Mesenchymal stem cell (in vitro differentiated cells and primary cell): ENCODE measurements around the gene IL17RD.
A peak's percentile ranks its signal among the peaks of the same experiment; 100 is the strongest.

Experiments
- DNase-seq: peaks from one replicate; pipeline ENCODE4 v3.0.0-alpha.2; 2013
- H2AFZ ChIP-seq: one replicate; pipeline ENCODE4 v1.6.1; 2013; ENCODE audit warnings: low read depth, mild to moderate bottlenecking, control low read depth, inconsistent platforms, low read length, moderate library complexity
- H2AK5ac ChIP-seq: 2 replicates; pipeline ENCODE4 v1.6.1; 2013; ENCODE audit warnings: low read length, moderate library complexity, mild to moderate bottlenecking, inconsistent platforms; ENCODE audit not compliant: severe bottlenecking
- H2BK120ac ChIP-seq: one replicate; pipeline ENCODE4 v1.6.1; 2013; ENCODE audit warnings: low read depth, mild to moderate bottlenecking, inconsistent platforms, low read length, moderate library complexity
- H2BK12ac ChIP-seq, 2 experiments: one replicate each; pipeline ENCODE4 v1.6.1; 2013; ENCODE audit warnings: inconsistent platforms in 2 of 2, low read length in 2 of 2, mild to moderate bottlenecking in 2 of 2, moderate library complexity in 2 of 2, control low read depth in 1 of 2
- H2BK15ac ChIP-seq: one replicate; pipeline ENCODE4 v1.6.1; 2013; ENCODE audit warnings: mild to moderate bottlenecking, low read depth, inconsistent platforms; ENCODE audit not compliant: poor library complexity, severe bottlenecking
- H2BK5ac ChIP-seq: 2 replicates; pipeline ENCODE4 v1.6.1; 2013; ENCODE audit warnings: low read depth, mild to moderate bottlenecking, low read length, control low read depth, inconsistent platforms; ENCODE audit not compliant: poor library complexity, severe bottlenecking
- H3K14ac ChIP-seq, 2 experiments: one replicate each; pipeline ENCODE4 v1.6.1; 2013; ENCODE audit warnings: inconsistent platforms in 2 of 2, low read length in 2 of 2, control low read depth in 1 of 2, mild to moderate bottlenecking in 1 of 2, moderate library complexity in 1 of 2
- H3K18ac ChIP-seq, 2 experiments: one replicate each; pipeline ENCODE4 v1.6.1; 2013; ENCODE audit warnings: inconsistent platforms in 2 of 2, low read length in 2 of 2, control low read depth in 1 of 2, low read depth in 1 of 2, mild to moderate bottlenecking in 1 of 2
- H3K23ac ChIP-seq, 2 experiments: one replicate each; pipeline ENCODE4 v1.6.1; 2013; ENCODE audit warnings: inconsistent platforms in 2 of 2, low read length in 2 of 2, mild to moderate bottlenecking in 2 of 2, moderate library complexity in 2 of 2, control low read depth in 1 of 2
- H3K27ac ChIP-seq: 2 replicates; pipeline ENCODE4 v1.5.1; 2013; ENCODE audit warnings: mild to moderate bottlenecking, moderate library complexity, low read length, control low read depth, inconsistent platforms; ENCODE audit not compliant: poor library complexity, severe bottlenecking
- H3K27me3 ChIP-seq, 2 experiments: 2 replicates each; pipeline versions ENCODE4 v1.6.1 to v1.7.0; 2013; ENCODE audit warnings: low read length in 2 of 2, mild to moderate bottlenecking in 2 of 2, moderate library complexity in 2 of 2, control low read depth in 1 of 2, inconsistent platforms in 1 of 2; ENCODE audit not compliant: control insufficient read depth in 1 of 2, insufficient read depth in 1 of 2
- H3K36me3 ChIP-seq, 2 experiments: 2 replicates each; pipeline versions ENCODE4 v1.6.1 to v1.7.0; 2013; ENCODE audit warnings: low read length in 2 of 2, control low read depth in 1 of 2, inconsistent platforms in 1 of 2, low read depth in 1 of 2, mild to moderate bottlenecking in 1 of 2; ENCODE audit not compliant: insufficient read depth in 2 of 2, control insufficient read depth in 1 of 2
- H3K4ac ChIP-seq, 2 experiments: one replicate each; pipeline ENCODE4 v1.6.1; 2013; ENCODE audit warnings: inconsistent platforms in 2 of 2, low read length in 2 of 2, mild to moderate bottlenecking in 2 of 2, moderate library complexity in 2 of 2, control low read depth in 1 of 2, low read depth in 1 of 2
- H3K4me1 ChIP-seq: 2 replicates; pipeline ENCODE4 v1.6.1; 2013; ENCODE audit warnings: low read depth, low read length, control low read depth; ENCODE audit not compliant: control insufficient read depth, insufficient read depth
- H3K4me2 ChIP-seq: 2 replicates; pipeline ENCODE4 v1.6.1; 2013; ENCODE audit warnings: low read length, mild to moderate bottlenecking, inconsistent platforms; ENCODE audit not compliant: poor library complexity, severe bottlenecking
- H3K4me3 ChIP-seq, 2 experiments: 2 replicates each; pipeline versions ENCODE4 v1.5.1 to v1.7.0; 2013; ENCODE audit warnings: low read length in 2 of 2, mild to moderate bottlenecking in 2 of 2, control low read depth in 1 of 2, low read depth in 1 of 2; ENCODE audit not compliant: insufficient read depth in 1 of 2
- H3K79me1 ChIP-seq: replicated peaks from 2 replicates; pipeline ENCODE4 v1.6.1; 2013; ENCODE audit warnings: mild to moderate bottlenecking, control low read depth, low read length, inconsistent platforms; ENCODE audit not compliant: poor library complexity, severe bottlenecking
- H3K9ac ChIP-seq: 2 replicates; pipeline ENCODE4 v1.7.0; 2013; ENCODE audit warnings: mild to moderate bottlenecking, low read length, moderate library complexity
- H3K9me3 ChIP-seq: 2 replicates; pipeline ENCODE4 v1.7.0; 2013; ENCODE audit warnings: mild to moderate bottlenecking, low read length; ENCODE audit not compliant: control insufficient read depth
- H4K8ac ChIP-seq: one replicate; pipeline ENCODE4 v1.6.1; 2013; ENCODE audit warnings: inconsistent platforms, mild to moderate bottlenecking, low read length, moderate library complexity
- H4K91ac ChIP-seq: one replicate; pipeline ENCODE4 v1.6.1; 2013; ENCODE audit warnings: mild to moderate bottlenecking, low read length, inconsistent platforms
- WGBS: methylation state at CpG from one replicate; pipeline ENCODE4 v1.1.7; 2013; ENCODE audit warnings: mixed read lengths; 5-methylcytosine and 5-hydroxymethylcytosine counted together

The IL17RD gene

GRCh38 chr3:57173687-57174086 lies 8.5 kb upstream of the IL17RD start:
- Histone ChIP-seq H3K4me1 (peaks cover 6% of the 10 kb centered on the region), H2AFZ (no peak overlapping the region), H2BK12ac (no peak overlapping the region), H4K8ac (no peak overlapping the region), H2BK5ac (no peak overlapping the region), H3K18ac (no peak overlapping the region), H3K23ac (no peak overlapping the region), H3K79me1 (no peaks in the 10 kb centered on the region), H3K4ac (no peak overlapping the region), H2BK120ac (no peak overlapping the region), H3K9ac (no peak overlapping the region), H3K9me3 (no peaks in the 10 kb centered on the region), H3K36me3 (no peaks in the 10 kb centered on the region), H3K4me3 (no peak overlapping the region), H3K27ac (no peak overlapping the region), H3K14ac (no peak overlapping the region), H4K91ac (no peak overlapping the region), H3K27me3 (peaks cover 7 to 13% of the 10 kb centered on the region in 2 experiments), H3K4me2 (no peak overlapping the region), H2BK15ac (no peak overlapping the region), H2AK5ac (no peak overlapping the region)
- WGBS = 71% methylated on average over 2 of the region's 2 CpGs
- DNase-seq = no peak

DNA sequence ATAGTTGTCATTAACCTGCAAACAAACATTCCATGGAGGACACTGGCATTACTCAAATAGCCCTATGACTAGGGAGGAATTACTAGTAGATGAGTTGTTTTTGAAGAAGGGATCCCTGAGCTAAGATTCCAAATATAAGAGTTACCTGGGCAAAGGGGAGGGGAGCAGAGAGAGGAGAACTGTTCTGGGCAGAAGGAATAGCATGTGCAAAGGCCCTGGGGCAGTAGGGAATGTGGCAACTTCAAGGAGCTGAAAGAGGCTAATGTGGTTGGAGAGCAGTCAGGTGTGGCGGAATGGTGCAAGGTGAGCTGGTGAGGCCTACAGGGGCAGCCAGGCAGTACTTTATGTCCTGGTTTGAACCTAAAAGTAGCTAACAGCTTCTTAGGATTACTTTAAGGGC lies 5.8 kb upstream of the IL17RD start:
- Histone ChIP-seq H3K14ac (no peak overlapping the region), H3K18ac (no peak overlapping the region), H2AFZ (no peak overlapping the region), H3K9me3 (no peaks in the 10 kb centered on the region), H3K23ac (no peak overlapping the region), H2BK12ac (no peak overlapping the region), H2AK5ac (no peak overlapping the region), H3K79me1 (no peaks in the 10 kb centered on the region), H2BK15ac (no peak overlapping the region), H3K9ac (no peak overlapping the region), H4K91ac (no peak overlapping the region), H2BK120ac (no peak overlapping the region), H4K8ac (no peak overlapping the region), H3K27ac (no peak overlapping the region), H3K27me3 (peaks cover 20 to 22% of the 10 kb centered on the region in 2 experiments), H3K4me2 (no peak overlapping the region), H3K4me3 (no peak overlapping the region), H3K4ac (no peak overlapping the region), H3K36me3 (no peaks in the 10 kb centered on the region), H2BK5ac (no peak overlapping the region), H3K4me1 (peaks cover 6% of the 10 kb centered on the region)
- no peak for DNase-seq
- 97% methylated on average over 1 of the region's 1 CpG for WGBS

DNA sequence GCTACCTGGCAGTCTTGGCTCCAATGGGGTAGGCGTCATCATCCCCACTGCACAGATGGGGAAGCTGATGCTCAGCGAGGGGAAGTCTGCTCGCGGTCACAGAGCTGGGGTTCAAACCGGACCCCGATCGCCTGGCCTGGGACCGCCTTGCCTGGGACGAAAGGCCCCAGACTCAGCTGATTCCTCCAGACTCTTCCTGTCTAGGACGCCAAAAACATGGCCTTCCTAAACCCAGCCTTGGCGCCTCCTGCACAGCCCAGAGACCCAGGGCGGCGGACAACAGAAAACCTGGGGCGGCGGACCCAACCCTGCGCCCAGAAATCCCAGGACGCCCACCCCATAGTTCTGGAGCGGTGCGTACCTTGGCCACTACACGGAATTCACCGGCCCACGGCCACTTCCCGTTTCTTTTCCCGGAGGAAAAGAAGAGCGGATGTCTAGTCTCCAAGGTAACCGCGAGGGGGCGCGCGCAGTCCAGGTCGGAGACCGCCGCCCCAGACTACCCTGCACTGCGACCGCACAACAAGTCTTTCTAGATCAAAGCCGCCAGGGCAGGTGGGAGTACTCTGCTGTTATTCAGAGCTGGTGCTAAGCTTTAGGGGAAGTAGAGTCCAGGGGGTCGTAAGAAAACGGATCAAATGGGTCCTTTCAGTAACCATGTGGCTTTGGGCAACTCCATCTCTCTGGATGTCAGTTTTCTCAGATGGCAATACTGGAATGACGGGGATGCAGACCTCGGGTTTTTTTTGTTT lies 4.9 kb upstream of the IL17RD start:
- no peaks in the 10 kb centered on the region for H3K9me3 ChIP-seq
- H3K9ac ChIP-seq = peak overlapping the region; percentile 83
- 13% methylated on average over 40 of the region's 40 CpGs for WGBS
- H3K27me3 ChIP-seq = peaks cover 20 to 22% of the 10 kb centered on the region in 2 experiments
- H3K14ac ChIP-seq = peak overlapping the region in 1 of 2 experiments; percentile 36
- H3K23ac ChIP-seq = no peak overlapping the region
- peak; percentile 76 for DNase-seq
- H3K4me2 ChIP-seq = peak overlapping the region; percentile 70
- peaks cover 6% of the 10 kb centered on the region for H3K4me1 ChIP-seq
- no peak overlapping the region for H2BK5ac ChIP-seq
- peak overlapping the region; percentile 33 to 61 for H2BK12ac ChIP-seq
- no peaks in the 10 kb centered on the region for H3K79me1 ChIP-seq
- H2AK5ac ChIP-seq = no peak overlapping the region
- H3K18ac ChIP-seq = peak overlapping the region; percentile 29 to 94
- peak overlapping the region; percentile 34 to 80 for H3K4me3 ChIP-seq
- no peaks in the 10 kb centered on the region for H3K36me3 ChIP-seq
- H3K27ac ChIP-seq = no peak overlapping the region
- peak overlapping the region; percentile 88 for H2BK15ac ChIP-seq
- peak overlapping the region; percentile 96 for H4K91ac ChIP-seq
- peak overlapping the region; percentile 93 for H2AFZ ChIP-seq
- peak overlapping the region; percentile 100 for H4K8ac ChIP-seq
- peak overlapping the region; percentile 58 for H2BK120ac ChIP-seq
- peak overlapping the region; percentile 89 to 97 for H3K4ac ChIP-seq

DNA sequence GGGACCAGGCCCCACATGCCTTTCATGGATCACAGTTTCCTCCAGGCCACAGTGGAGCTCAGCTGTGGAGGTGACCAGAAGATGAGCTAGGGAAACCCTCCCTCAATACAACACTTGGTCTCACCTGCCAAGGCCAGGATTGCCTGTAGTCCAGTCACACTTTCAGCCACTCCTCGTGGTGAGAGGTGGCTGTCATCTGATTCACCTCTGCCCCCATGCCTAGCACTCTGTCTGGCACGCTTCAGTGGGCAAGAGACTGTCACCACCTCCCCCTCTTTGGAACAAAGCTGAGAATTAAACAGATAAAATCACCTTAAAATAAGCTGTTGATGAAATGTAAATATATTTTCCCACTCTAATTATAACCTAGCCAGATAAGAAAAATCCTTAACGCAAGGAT lies 4.0 kb upstream of the IL17RD start:
- peaks cover 20 to 26% of the 10 kb centered on the region in 2 experiments for H3K27me3 ChIP-seq
- no peak overlapping the region for H3K14ac ChIP-seq
- no peak overlapping the region for H4K8ac ChIP-seq
- 47% methylated on average over 2 of the region's 3 CpGs for WGBS
- H2BK12ac ChIP-seq = no peak overlapping the region
- no peak overlapping the region for H2BK15ac ChIP-seq
- no peak overlapping the region for H2AK5ac ChIP-seq
- H3K18ac ChIP-seq = no peak overlapping the region
- H3K9ac ChIP-seq = no peak overlapping the region
- H3K23ac ChIP-seq = no peak overlapping the region
- no peak overlapping the region for H3K4me2 ChIP-seq
- no peaks in the 10 kb centered on the region for H3K9me3 ChIP-seq
- no peak overlapping the region for H2AFZ ChIP-seq
- no peak for DNase-seq
- no peak overlapping the region for H3K4me3 ChIP-seq
- H3K79me1 ChIP-seq = no peaks in the 10 kb centered on the region
- H4K91ac ChIP-seq = no peak overlapping the region
- H3K27ac ChIP-seq = no peak overlapping the region
- H2BK120ac ChIP-seq = no peak overlapping the region
- no peaks in the 10 kb centered on the region for H3K36me3 ChIP-seq
- H3K4me1 ChIP-seq = peaks cover 12% of the 10 kb centered on the region
- H3K4ac ChIP-seq = no peak overlapping the region
- H2BK5ac ChIP-seq = no peak overlapping the region
